ENCODE measurements around the gene AKAP12. TPM values are rescaled to one million over a fixed set of nuclear protein-coding genes. Genes with fewer than 3 reads are reported as not detected.

Gene AKAP12
- total and polyA plus RNA-seq, 5 donors, result 14.0 to 48.6 (median 27.5) TPM

GRCh38 chr6:151213352-151213751 is 26.4 kb upstream of the AKAP12 start:
- ATAC-seq (no peak), DNase-seq (no peak)
- Histone ChIP-seq H3K27ac (ENCODE audit: low read length) (no peak overlapping the region), H3K27me3 (ENCODE audit: control insufficient read depth, insufficient read depth) (no peaks in the 10 kb centered on the region), H3K4me3 (ENCODE audit: low read length) (no peak overlapping the region), H3K9me3 (ENCODE audit: control insufficient read depth, low read length) (no peaks in the 10 kb centered on the region), H3K4me1 (ENCODE audit: control insufficient read depth, insufficient read depth, low read length) (no peaks in the 10 kb centered on the region)
- 93% methylated on average over 5 of the region's 5 CpGs for WGBS
- intact Hi-C loops (cut with DNase I), result no loop called here

DNA sequence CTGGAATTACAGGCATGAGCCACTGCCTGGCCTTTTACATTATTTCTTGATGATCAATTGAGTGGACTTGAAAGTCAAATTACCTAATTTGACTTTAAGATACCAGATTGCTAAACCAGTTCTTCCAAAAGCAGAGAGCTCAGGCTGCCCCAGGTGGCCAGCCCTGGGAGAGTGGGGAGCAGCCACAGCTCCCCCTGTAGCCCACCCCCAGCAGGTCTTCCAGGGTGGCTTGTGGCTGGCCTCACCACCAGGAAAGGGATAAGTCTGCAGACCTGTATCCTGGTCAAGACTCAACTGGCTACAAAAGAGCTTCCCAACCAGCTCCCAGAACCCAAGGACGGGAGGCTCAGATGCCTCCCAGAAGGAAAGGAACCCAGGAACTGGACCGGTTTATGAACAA is 23.8 kb upstream of the AKAP12 start:
- 84% methylated on average over 2 of the region's 2 CpGs for WGBS
- ATAC-seq, result no peak
- intact Hi-C loops (cut with DNase I), result no loop called here

DNA sequence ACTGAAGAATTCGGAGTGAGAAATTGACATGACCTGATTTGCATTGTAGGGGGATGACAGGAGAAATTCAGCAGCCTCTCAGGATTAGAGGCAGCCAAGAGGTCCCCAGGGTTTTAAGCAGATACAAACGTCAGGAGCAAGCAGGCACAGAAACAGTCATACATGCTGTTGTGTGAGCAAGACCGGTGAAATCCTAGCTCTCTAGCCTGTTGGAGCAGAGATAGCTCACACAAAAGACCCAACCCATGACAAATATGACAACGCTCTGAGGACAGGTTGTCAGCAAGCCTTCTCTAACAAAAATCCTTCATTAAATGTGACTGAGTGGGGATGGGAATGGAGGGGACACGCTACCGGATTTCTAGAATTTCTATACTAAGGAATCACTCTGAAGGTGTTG is 23.0 kb upstream of the AKAP12 start:
- Histone ChIP-seq H3K4me1 (ENCODE audit: control insufficient read depth, insufficient read depth, low read length) (no peaks in the 10 kb centered on the region), H3K27me3 (ENCODE audit: control insufficient read depth, insufficient read depth) (no peaks in the 10 kb centered on the region), H3K9me3 (ENCODE audit: control insufficient read depth, low read length) (no peaks in the 10 kb centered on the region), H3K4me3 (ENCODE audit: low read length) (no peak overlapping the region), H3K27ac (ENCODE audit: low read length) (no peak overlapping the region)
- intact Hi-C loops (cut with DNase I), result no loop called here
- no peak for ATAC-seq
- DNase-seq, result no peak
- 59% methylated on average over 6 of the region's 6 CpGs for WGBS

More for the DNA sequence above, 23.8 kb upstream of the AKAP12 start:
- Histone ChIP-seq H3K27me3 (ENCODE audit: control insufficient read depth, insufficient read depth) (no peaks in the 10 kb centered on the region), H3K4me1 (ENCODE audit: control insufficient read depth, insufficient read depth, low read length) (no peaks in the 10 kb centered on the region), H3K27ac (ENCODE audit: low read length) (no peak overlapping the region), H3K4me3 (ENCODE audit: low read length) (no peak overlapping the region), H3K9me3 (ENCODE audit: control insufficient read depth, low read length) (no peaks in the 10 kb centered on the region)
- no peak for DNase-seq

DNA sequence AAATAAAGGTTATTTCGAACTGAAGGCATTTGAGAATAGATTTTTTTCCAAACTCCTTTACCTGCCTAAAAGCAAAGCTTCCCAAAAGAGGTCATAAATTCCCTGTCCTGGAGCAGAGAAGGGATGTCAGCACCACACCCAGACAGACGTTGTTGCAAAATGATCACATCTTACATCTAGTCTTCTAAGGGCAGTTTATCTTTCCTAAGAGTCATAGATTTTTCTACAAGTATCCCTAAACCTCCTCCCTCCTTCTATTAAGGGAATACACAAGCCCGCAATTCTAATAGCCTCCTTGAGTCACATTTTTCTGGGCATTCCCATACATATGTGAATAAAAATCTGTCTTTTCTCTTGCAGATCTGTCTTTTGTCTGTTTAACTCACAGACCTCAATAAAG is 20.6 kb upstream of the AKAP12 start:
- H3K27ac ChIP-seq (ENCODE audit: low read length), result no peak overlapping the region
- no peaks in the 10 kb centered on the region for H3K27me3 ChIP-seq (ENCODE audit: control insufficient read depth, insufficient read depth)
- no peak for ATAC-seq
- no peaks in the 10 kb centered on the region for H3K9me3 ChIP-seq (ENCODE audit: control insufficient read depth, low read length)
- WGBS, result 91% methylated on average over 3 of the region's 3 CpGs
- no peak overlapping the region for H3K4me3 ChIP-seq (ENCODE audit: low read length)
- DNase-seq, result no peak
- H3K4me1 ChIP-seq (ENCODE audit: control insufficient read depth, insufficient read depth, low read length), result no peaks in the 10 kb centered on the region
- intact Hi-C loops (cut with DNase I), result no loop called here

DNA sequence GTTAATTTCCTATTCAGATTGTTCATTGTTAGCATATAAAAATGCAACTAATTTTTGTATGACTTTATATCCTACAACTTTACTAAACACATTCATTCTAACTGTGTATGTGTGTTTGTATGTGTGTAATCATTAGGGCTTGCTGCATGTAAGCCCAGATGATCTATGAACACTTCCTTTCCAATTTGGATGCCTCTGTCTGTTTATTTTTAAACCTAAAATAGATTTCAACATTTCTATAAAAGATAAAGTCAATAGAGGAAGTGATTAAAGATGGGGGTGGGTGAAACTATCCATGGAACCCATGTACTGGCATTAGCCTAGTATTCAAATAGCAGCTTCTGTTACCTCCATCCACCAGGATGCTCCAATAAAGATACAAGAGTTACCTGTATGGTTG is 15.7 kb upstream of the AKAP12 start:
- Histone ChIP-seq H3K27ac (ENCODE audit: low read length) (no peak overlapping the region), H3K4me1 (ENCODE audit: control insufficient read depth, insufficient read depth, low read length) (no peaks in the 10 kb centered on the region), H3K27me3 (ENCODE audit: control insufficient read depth, insufficient read depth) (no peaks in the 10 kb centered on the region), H3K9me3 (ENCODE audit: control insufficient read depth, low read length) (no peaks in the 10 kb centered on the region), H3K4me3 (ENCODE audit: low read length) (no peak overlapping the region)
- no peak for ATAC-seq
- intact Hi-C loops (cut with DNase I), result no loop called here
- no peak for DNase-seq

- Histone ChIP-seq H3K27me3 (ENCODE audit: control insufficient read depth, insufficient read depth) (no peaks in the 10 kb centered on the region), H3K4me3 (ENCODE audit: low read length) (no peak overlapping the region), H3K27ac (ENCODE audit: low read length) (no peak overlapping the region), H3K9me3 (ENCODE audit: control insufficient read depth, low read length) (no peaks in the 10 kb centered on the region), H3K4me1 (ENCODE audit: control insufficient read depth, insufficient read depth, low read length) (no peaks in the 10 kb centered on the region)
- DNase-seq (no peak), ATAC-seq (no peak)
- 98% methylated on average over 11 of the region's 11 CpGs for WGBS
- intact Hi-C loops (cut with DNase I), result no loop called here
Measured at GRCh38 chr6:151225919-151226318, 13.8 kb upstream of the AKAP12 start.

- DNase-seq (no peak), ATAC-seq (no peak)
- H3K4me1 ChIP-seq (ENCODE audit: control insufficient read depth, insufficient read depth, low read length), result no peaks in the 10 kb centered on the region
- no peaks in the 10 kb centered on the region for H3K27me3 ChIP-seq (ENCODE audit: control insufficient read depth, insufficient read depth)
- H3K27ac ChIP-seq (ENCODE audit: low read length), result no peak overlapping the region
- 90% methylated on average over 3 of the region's 3 CpGs for WGBS
- H3K9me3 ChIP-seq (ENCODE audit: control insufficient read depth, low read length), result no peaks in the 10 kb centered on the region
- intact Hi-C loops (cut with DNase I), result no loop called here
- no peak overlapping the region for H3K4me3 ChIP-seq (ENCODE audit: low read length)
Measured at GRCh38 chr6:151228788-151229400, 10.9 kb upstream of the AKAP12 start.

GRCh38 chr6:151229401-151230276 is 10.1 kb upstream of the AKAP12 start:
- Histone ChIP-seq H3K27ac (ENCODE audit: low read length) (no peak overlapping the region), H3K9me3 (ENCODE audit: control insufficient read depth, low read length) (no peaks in the 10 kb centered on the region), H3K27me3 (ENCODE audit: control insufficient read depth, insufficient read depth) (no peaks in the 10 kb centered on the region), H3K4me1 (ENCODE audit: control insufficient read depth, insufficient read depth, low read length) (no peaks in the 10 kb centered on the region), H3K4me3 (ENCODE audit: low read length) (no peak overlapping the region)
- DNase-seq (no peak), ATAC-seq (no peak)
- intact Hi-C loops (cut with DNase I), result no loop called here
- WGBS, result 84% methylated on average over 11 of the region's 11 CpGs

- Histone ChIP-seq H3K27ac (ENCODE audit: low read length) (no peak overlapping the region), H3K9me3 (ENCODE audit: control insufficient read depth, low read length) (no peaks in the 10 kb centered on the region), H3K4me3 (ENCODE audit: low read length) (no peak overlapping the region), H3K4me1 (ENCODE audit: control insufficient read depth, insufficient read depth, low read length) (no peaks in the 10 kb centered on the region), H3K27me3 (ENCODE audit: control insufficient read depth, insufficient read depth) (no peaks in the 10 kb centered on the region)
- intact Hi-C loops (cut with DNase I), result no loop called here
- DNase-seq (no peak), ATAC-seq (no peak)
- WGBS, result 99% methylated on average over 4 of the region's 4 CpGs
Measured at GRCh38 chr6:151230277-151230577, 9.5 kb upstream of the AKAP12 start.

- DNase-seq (no peak), ATAC-seq (no peak)
- Histone ChIP-seq H3K27me3 (ENCODE audit: control insufficient read depth, insufficient read depth) (no peaks in the 10 kb centered on the region), H3K4me1 (ENCODE audit: control insufficient read depth, insufficient read depth, low read length) (no peaks in the 10 kb centered on the region), H3K27ac (ENCODE audit: low read length) (no peak overlapping the region), H3K4me3 (ENCODE audit: low read length) (no peak overlapping the region), H3K9me3 (ENCODE audit: control insufficient read depth, low read length) (no peaks in the 10 kb centered on the region)
- intact Hi-C loops (cut with DNase I), result no loop called here
- 76% methylated on average over 1 of the region's 1 CpG for WGBS
Measured at GRCh38 chr6:151232899-151233298, 6.9 kb upstream of the AKAP12 start.

GRCh38 chr6:151233731-151234130 is 6.0 kb upstream of the AKAP12 start:
- no peak overlapping the region for H3K27ac ChIP-seq (ENCODE audit: low read length)
- intact Hi-C loops (cut with DNase I), result no loop called here
- 92% methylated on average over 7 of the region's 7 CpGs for WGBS
- no peak for DNase-seq
- H3K4me1 ChIP-seq (ENCODE audit: control insufficient read depth, insufficient read depth, low read length), result no peaks in the 10 kb centered on the region
- ATAC-seq, result no peak
- H3K27me3 ChIP-seq (ENCODE audit: control insufficient read depth, insufficient read depth), result no peaks in the 10 kb centered on the region
- no peak overlapping the region for H3K4me3 ChIP-seq (ENCODE audit: low read length)
- H3K9me3 ChIP-seq (ENCODE audit: control insufficient read depth, low read length), result no peaks in the 10 kb centered on the region
